Neural cell (in vitro differentiated cells): ENCODE data around the gene ST14. TPM values are rescaled to one million over a fixed set of nuclear protein-coding genes. Genes with fewer than 3 reads are reported as not detected.

Source experiments
- H2AFZ ChIP-seq: fragments of 200-600, 300-800 bp; sonication (generic), shearing (Covaris generic); 2 replicates; pipeline ENCODE4 v1.6.0; 2014; ENCODE audit warnings: low read depth, mild to moderate bottlenecking, antibody characterized with exemption, low read length, moderate library complexity
- H3F3A ChIP-seq: fragments of 200-600 bp; shearing (Covaris generic); 2 replicates; pipeline ENCODE4 v1.6.1; 2016; ENCODE audit warnings: mild to moderate bottlenecking, moderate library complexity, mixed read lengths, antibody characterized with exemption, low read length; ENCODE audit not compliant: insufficient read depth, poor library complexity, severe bottlenecking
- H3K27ac ChIP-seq: fragments of 200-600, 300-800 bp; sonication (generic), shearing (Covaris generic); 2 replicates; pipeline ENCODE4 v1.5.1; 2014; ENCODE audit warnings: mild to moderate bottlenecking, low read length, moderate library complexity
- H3K27me3 ChIP-seq: fragments of 300-800, 200-600 bp; sonication (generic), shearing (Covaris generic); 2 replicates; pipeline ENCODE4 v1.6.0; 2014; ENCODE audit warnings: mild to moderate bottlenecking, low read depth, low read length, moderate library complexity; ENCODE audit not compliant: insufficient read depth
- H3K36me3 ChIP-seq: fragments of 300-800, 200-600 bp; sonication (generic), shearing (Covaris generic); 2 replicates; pipeline ENCODE4 v1.5.1; 2014; ENCODE audit warnings: mild to moderate bottlenecking, antibody characterized with exemption, low read length, moderate library complexity; ENCODE audit not compliant: insufficient read depth
- H3K4me2 ChIP-seq: fragments of 300-800, 200-600 bp; sonication (generic), shearing (Covaris generic); 2 replicates; pipeline ENCODE4 v1.6.0; 2014; ENCODE audit warnings: mild to moderate bottlenecking, low read length
- H3K4me3 ChIP-seq: fragments of 300-800, 200-600 bp; sonication (generic), shearing (Covaris generic); 2 replicates; pipeline ENCODE4 v1.5.1; 2014; ENCODE audit warnings: mild to moderate bottlenecking, low read length, moderate library complexity
- H3K79me2 ChIP-seq: fragments of 200-600 bp; shearing (Covaris generic); replicated peaks from 2 replicates; pipeline ENCODE4 v1.6.0; 2014; ENCODE audit warnings: mild to moderate bottlenecking, low read length, moderate library complexity; ENCODE audit not compliant: insufficient read depth
- H3K9ac ChIP-seq: fragments of 300-800, 200-600 bp; sonication (generic), shearing (Covaris generic); 2 replicates; pipeline ENCODE4 v1.6.1; 2016; ENCODE audit warnings: mild to moderate bottlenecking, low read length, mixed read lengths
- H3K9me2 ChIP-seq: fragments of 200-600 bp; shearing (Covaris generic); 2 replicates; pipeline ENCODE4 v1.6.1; 2016; ENCODE audit warnings: mild to moderate bottlenecking, low read length, mixed read lengths; ENCODE audit not compliant: insufficient read depth
- H3K9me3 ChIP-seq: fragments of 200-600, 300-800 bp; sonication (generic), shearing (Covaris generic); 2 replicates; pipeline ENCODE4 v1.6.1; 2016; ENCODE audit warnings: mild to moderate bottlenecking, mixed run types, low read length, moderate library complexity, mixed read lengths
- H4K20me1 ChIP-seq: fragments of 200-600 bp; shearing (Covaris generic); 2 replicates; pipeline ENCODE4 v1.6.1; 2016; ENCODE audit warnings: mild to moderate bottlenecking, mixed run types; ENCODE audit not compliant: insufficient read depth
- CTCF ChIP-seq: fragments of 450-650 bp; IDR thresholded peaks from 2 replicates; pipeline ENCODE4 v1.5.1; 2014; ENCODE audit warnings: antibody characterized with exemption, mild to moderate bottlenecking, moderate library complexity; ENCODE audit not compliant: poor library complexity, severe bottlenecking
- EP300 ChIP-seq: fragments of 450-650 bp; conservative IDR thresholded peaks from 2 replicates; pipeline ENCODE4 v1.6.1; 2014; ENCODE audit warnings: antibody characterized with exemption, mild to moderate bottlenecking, moderate library complexity; ENCODE audit not compliant: poor library complexity, severe bottlenecking
- EZH2 ChIP-seq: fragments of 200-600, 300-800 bp; shearing (Covaris generic), sonication (generic); IDR thresholded peaks from 2 replicates; pipeline ENCODE4 v1.6.1; 2014; ENCODE audit warnings: antibody characterized with exemption, low read length, borderline replicate concordance, mild to moderate bottlenecking; ENCODE audit not compliant: insufficient read depth, poor library complexity, severe bottlenecking
- MXI1 ChIP-seq: fragments of 450-650 bp; conservative IDR thresholded peaks from 2 replicates; pipeline ENCODE4 v1.6.1; 2014; ENCODE audit warnings: antibody characterized with exemption, mild to moderate bottlenecking; ENCODE audit not compliant: poor library complexity, severe bottlenecking
- POLR2AphosphoS5 ChIP-seq: IDR thresholded peaks from 2 replicates; pipeline ENCODE4 v1.6.1; 2012
- RAD21 ChIP-seq: fragments of 450-650 bp; conservative IDR thresholded peaks from 2 replicates; pipeline ENCODE4 v1.6.1; 2014; ENCODE audit warnings: antibody characterized with exemption, mild to moderate bottlenecking, moderate library complexity
- REST ChIP-seq: IDR thresholded peaks from 2 replicates; pipeline ENCODE4 v1.6.1; 2012; ENCODE audit warnings: borderline replicate concordance
- SMC3 ChIP-seq: fragments of 450-650 bp; conservative IDR thresholded peaks from 2 replicates; pipeline ENCODE4 v1.6.1; 2014; ENCODE audit warnings: antibody characterized with exemption, mild to moderate bottlenecking, moderate library complexity; ENCODE audit not compliant: poor library complexity
- TAF1 ChIP-seq: IDR thresholded peaks from 2 replicates; pipeline ENCODE4 v1.6.1; 2012; ENCODE audit warnings: low read depth
- polyA plus RNA-seq: library from polyadenylated mRNA; depleted of rRNA; stranded (reverse); fragments of >200 nt; gene quantifications from 2 replicates; pipeline ENCODE4 v1.2.3, GENCODE V29; 2014

Gene ST14
- polyA plus RNA-seq, 1 donor from 2014 or later, result not detected

GRCh38 chr11:130146796-130147195 lies 12.8 kb upstream of the ST14 start:
- Histone ChIP-seq H3K9ac (no peak overlapping the region), H3K4me2 (no peak overlapping the region), H3F3A (peaks cover 3% of the 10 kb centered on the region), H3K27me3 (no peaks in the 10 kb centered on the region), H3K27ac (no peak overlapping the region), H3K9me2 (no peaks in the 10 kb centered on the region), H2AFZ (no peak overlapping the region), H3K79me2 (no peaks in the 10 kb centered on the region), H4K20me1 (no peaks in the 10 kb centered on the region), H3K9me3 (no peaks in the 10 kb centered on the region), H3K36me3 (peaks cover 14% of the 10 kb centered on the region), H3K4me3 (no peak overlapping the region)
- no peak for TF ChIP-seq MXI1
- TF ChIP-seq EZH2, result no peak
- no peak for TF ChIP-seq REST
- TF ChIP-seq CTCF, result no peak
- TF ChIP-seq EP300, result no peak
- no peak for TF ChIP-seq SMC3
- no peak for TF ChIP-seq TAF1
- no peak for TF ChIP-seq RAD21
- TF ChIP-seq POLR2AphosphoS5, result no peak

GRCh38 chr11:130148796-130149326 lies 10.7 kb upstream of the ST14 start:
- Histone ChIP-seq H3K27ac (no peak overlapping the region), H3F3A (peaks cover 3% of the 10 kb centered on the region), H2AFZ (no peak overlapping the region), H3K9me3 (no peaks in the 10 kb centered on the region), H3K36me3 (peaks cover 8% of the 10 kb centered on the region), H3K4me3 (no peak overlapping the region), H4K20me1 (no peaks in the 10 kb centered on the region), H3K79me2 (no peaks in the 10 kb centered on the region), H3K9me2 (no peaks in the 10 kb centered on the region), H3K4me2 (no peak overlapping the region), H3K9ac (no peak overlapping the region), H3K27me3 (no peaks in the 10 kb centered on the region)
- TF ChIP-seq TAF1, result no peak
- no peak for TF ChIP-seq SMC3
- TF ChIP-seq EP300, result no peak
